ENCODE results near the gene ZNF615.
"Not testable (repeated sequence)": the region's sequence is repeated elsewhere in the genome, so short reads cannot be mapped to it uniquely, and the experiment has no call there.

DNA sequence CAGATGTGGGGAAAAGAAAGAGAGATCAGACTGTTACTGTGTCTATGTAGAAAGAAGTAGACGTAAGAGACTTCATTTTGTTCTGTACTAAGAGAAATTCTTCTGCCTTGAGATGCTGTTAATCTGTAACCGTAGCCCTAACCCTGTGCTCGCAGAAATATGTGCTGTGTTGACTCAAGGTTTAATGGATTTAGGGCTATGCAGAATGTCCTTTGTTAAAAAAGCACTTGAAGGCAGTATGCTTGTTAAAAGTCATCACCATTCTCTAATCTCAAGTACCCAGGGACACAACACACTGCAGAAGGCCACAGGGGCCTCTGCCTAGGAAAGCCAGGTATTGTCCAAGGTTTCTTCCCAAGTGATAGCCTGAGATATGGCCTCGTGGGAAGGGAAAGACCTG, 16.5 kb upstream of the ZNF615 start:
- TF ChIP-seq, protein P1, sequence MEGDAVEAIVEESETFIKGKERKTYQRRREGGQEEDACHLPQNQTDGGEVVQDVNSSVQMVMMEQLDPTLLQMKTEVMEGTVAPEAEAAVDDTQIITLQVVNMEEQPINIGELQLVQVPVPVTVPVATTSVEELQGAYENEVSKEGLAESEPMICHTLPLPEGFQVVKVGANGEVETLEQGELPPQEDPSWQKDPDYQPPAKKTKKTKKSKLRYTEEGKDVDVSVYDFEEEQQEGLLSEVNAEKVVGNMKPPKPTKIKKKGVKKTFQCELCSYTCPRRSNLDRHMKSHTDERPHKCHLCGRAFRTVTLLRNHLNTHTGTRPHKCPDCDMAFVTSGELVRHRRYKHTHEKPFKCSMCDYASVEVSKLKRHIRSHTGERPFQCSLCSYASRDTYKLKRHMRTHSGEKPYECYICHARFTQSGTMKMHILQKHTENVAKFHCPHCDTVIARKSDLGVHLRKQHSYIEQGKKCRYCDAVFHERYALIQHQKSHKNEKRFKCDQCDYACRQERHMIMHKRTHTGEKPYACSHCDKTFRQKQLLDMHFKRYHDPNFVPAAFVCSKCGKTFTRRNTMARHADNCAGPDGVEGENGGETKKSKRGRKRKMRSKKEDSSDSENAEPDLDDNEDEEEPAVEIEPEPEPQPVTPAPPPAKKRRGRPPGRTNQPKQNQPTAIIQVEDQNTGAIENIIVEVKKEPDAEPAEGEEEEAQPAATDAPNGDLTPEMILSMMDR (IDR thresholded peaks at IDR 0.05), result not testable (repeated sequence)
- not testable (repeated sequence) for TF ChIP-seq ZFX (IDR thresholded peaks at IDR 0.05; ENCODE audit: borderline replicate concordance)
